ENCODE data around the gene SNRPD2.

- TF ChIP-seq POLR2A (IDR thresholded peaks at IDR 0.05; ENCODE audit: low read depth, low read length) (no peak), TAF1 (IDR thresholded peaks at IDR 0.05; ENCODE audit: low read depth, low read length) (no peak), POLR2AphosphoS5 (IDR thresholded peaks at IDR 0.05; ENCODE audit: low read depth, low read length) (no peak), PAX5 (IDR thresholded peaks at IDR 0.05; ENCODE audit: insufficient read depth, low read length, severe bottlenecking) (no peak)
These were observed 47.6 kb downstream of the SNRPD2 start for GRCh38 chr19:45643927-45644771.

Measured in GM12891 (cell line).